ENCODE results near the gene TGFBR3. TPM values are rescaled to one million over a fixed set of nuclear protein-coding genes. Genes with fewer than 3 reads are reported as not detected.
A peak's percentile ranks its signal among the peaks of the same experiment; 100 is the strongest.

The TGFBR3 gene
- total and polyA plus RNA-seq, 12 donors = 6.6 to 36.7 (median 24.3) TPM

- peaks cover 0 to 64% (median 44%) of the 10 kb centered on the region in 9 donors for H3K4me1 ChIP-seq
- ATAC-seq (peak in 5 of 8 donors; percentile 41 to 60 (median 58)), DNase-seq (no peak)
- peaks cover 0 to 20% (median 0%) of the 10 kb centered on the region in 9 donors for H3K36me3 ChIP-seq
- no peaks in the 10 kb centered on the region for H3K27me3 ChIP-seq
- peak overlapping the region in 4 of 10 donors; percentile 19 to 59 (median 44) for H3K27ac ChIP-seq
- no peak overlapping the region for H3K4me3 ChIP-seq
- intact Hi-C loops (cut with DNase I) = loop anchor here in 3 of 10 donors (10.0 kb wide), 3 partner anchors 61 to 199 kb away; partner anchors contain the start of gene TGFBR3 (in 1 of the 3)
- H3K9me3 ChIP-seq = no peaks in the 10 kb centered on the region
- 44 to 51% methylated on average over 4 of the region's 4 CpGs for WGBS, 2 donors
- TF ChIP-seq, protein P1, sequence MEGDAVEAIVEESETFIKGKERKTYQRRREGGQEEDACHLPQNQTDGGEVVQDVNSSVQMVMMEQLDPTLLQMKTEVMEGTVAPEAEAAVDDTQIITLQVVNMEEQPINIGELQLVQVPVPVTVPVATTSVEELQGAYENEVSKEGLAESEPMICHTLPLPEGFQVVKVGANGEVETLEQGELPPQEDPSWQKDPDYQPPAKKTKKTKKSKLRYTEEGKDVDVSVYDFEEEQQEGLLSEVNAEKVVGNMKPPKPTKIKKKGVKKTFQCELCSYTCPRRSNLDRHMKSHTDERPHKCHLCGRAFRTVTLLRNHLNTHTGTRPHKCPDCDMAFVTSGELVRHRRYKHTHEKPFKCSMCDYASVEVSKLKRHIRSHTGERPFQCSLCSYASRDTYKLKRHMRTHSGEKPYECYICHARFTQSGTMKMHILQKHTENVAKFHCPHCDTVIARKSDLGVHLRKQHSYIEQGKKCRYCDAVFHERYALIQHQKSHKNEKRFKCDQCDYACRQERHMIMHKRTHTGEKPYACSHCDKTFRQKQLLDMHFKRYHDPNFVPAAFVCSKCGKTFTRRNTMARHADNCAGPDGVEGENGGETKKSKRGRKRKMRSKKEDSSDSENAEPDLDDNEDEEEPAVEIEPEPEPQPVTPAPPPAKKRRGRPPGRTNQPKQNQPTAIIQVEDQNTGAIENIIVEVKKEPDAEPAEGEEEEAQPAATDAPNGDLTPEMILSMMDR (IDR thresholded peaks at IDR 0.05) = no peak
These were observed 200.0 kb downstream of the TGFBR3 start for GRCh38 chr1:91685994-91686393.

DNA sequence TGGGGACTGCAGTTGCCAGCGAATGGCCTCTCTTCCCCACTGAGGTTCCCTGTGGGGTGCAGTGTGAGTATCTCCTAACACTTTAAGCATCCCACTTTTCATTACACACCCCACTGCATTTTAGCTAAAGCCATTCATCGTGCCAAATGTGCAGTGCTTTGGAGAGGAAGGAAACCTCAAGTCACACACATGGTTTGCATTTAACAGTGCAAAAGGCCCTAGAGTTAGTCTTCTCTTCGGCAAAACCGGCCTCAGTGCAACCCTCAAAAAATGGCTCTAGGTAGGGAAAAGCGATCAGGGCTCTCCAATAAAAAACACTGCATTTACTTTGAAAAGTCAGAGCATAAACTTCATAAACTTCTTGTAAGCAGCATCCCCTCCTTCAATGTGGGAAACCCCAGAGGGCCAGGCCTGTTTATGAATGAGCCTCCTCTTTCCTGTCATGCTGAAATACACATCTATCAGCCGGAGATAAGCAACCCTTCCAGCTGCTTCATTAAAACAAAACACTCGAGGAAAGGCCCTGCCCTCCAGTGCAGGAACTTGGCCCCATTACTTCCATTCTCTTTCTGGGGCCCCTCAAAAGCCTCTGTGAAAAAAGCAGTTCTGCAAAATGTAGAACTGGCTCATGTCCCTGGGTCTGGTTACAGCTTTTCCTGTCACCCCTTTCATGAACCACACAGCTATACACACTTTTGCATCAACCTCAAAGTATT is 201.3 kb downstream of the TGFBR3 start:
- DNase-seq (peak in 1 of 2 donors; percentile 19), ATAC-seq (peak in 7 of 8 donors; percentile 31 to 66 (median 59))
- Histone ChIP-seq H3K36me3 (peaks cover 0 to 23% (median 0%) of the 10 kb centered on the region in 9 donors), H3K9me3 (no peaks in the 10 kb centered on the region), H3K4me3 (no peak overlapping the region), H3K27ac (peak overlapping the region in 6 of 10 donors; percentile 3 to 59 (median 38)), H3K27me3 (no peaks in the 10 kb centered on the region), H3K4me1 (peaks cover 0 to 57% (median 44%) of the 10 kb centered on the region in 9 donors)
- TF ChIP-seq, protein P1 (IDR thresholded peaks at IDR 0.05) = no peak
- WGBS, 2 donors = 30% methylated on average over 7 of the region's 7 CpGs
- intact Hi-C loops (cut with DNase I) = loop anchor here in 3 of 10 donors (10.0 kb wide), 3 partner anchors 60 to 200 kb away; partner anchors contain the start of gene TGFBR3 (in 1 of the 3)

GRCh38 chr1:91683598-91683951 is 202.4 kb downstream of the TGFBR3 start:
- ATAC-seq (peak; percentile 64 to 86 (median 74)), DNase-seq (peak; percentile 23 to 42)
- intact Hi-C loops (cut with DNase I) = loop anchor here in 3 of 10 donors (10.0 kb wide), 3 partner anchors 59 to 201 kb away; partner anchors contain the start of gene TGFBR3 (in 1 of the 3)
- TF ChIP-seq, protein P1 (IDR thresholded peaks at IDR 0.05) = no peak
- 73 to 74% methylated on average over 10 of the region's 10 CpGs for WGBS, 2 donors
- Histone ChIP-seq H3K36me3 (peaks cover 0 to 25% (median 0%) of the 10 kb centered on the region in 9 donors), H3K27ac (peak overlapping the region in 3 of 10 donors; percentile 19 to 38 (median 24)), H3K27me3 (no peaks in the 10 kb centered on the region), H3K9me3 (no peaks in the 10 kb centered on the region), H3K4me1 (peaks cover 0 to 47% (median 35%) of the 10 kb centered on the region in 9 donors), H3K4me3 (no peak overlapping the region)

DNA sequence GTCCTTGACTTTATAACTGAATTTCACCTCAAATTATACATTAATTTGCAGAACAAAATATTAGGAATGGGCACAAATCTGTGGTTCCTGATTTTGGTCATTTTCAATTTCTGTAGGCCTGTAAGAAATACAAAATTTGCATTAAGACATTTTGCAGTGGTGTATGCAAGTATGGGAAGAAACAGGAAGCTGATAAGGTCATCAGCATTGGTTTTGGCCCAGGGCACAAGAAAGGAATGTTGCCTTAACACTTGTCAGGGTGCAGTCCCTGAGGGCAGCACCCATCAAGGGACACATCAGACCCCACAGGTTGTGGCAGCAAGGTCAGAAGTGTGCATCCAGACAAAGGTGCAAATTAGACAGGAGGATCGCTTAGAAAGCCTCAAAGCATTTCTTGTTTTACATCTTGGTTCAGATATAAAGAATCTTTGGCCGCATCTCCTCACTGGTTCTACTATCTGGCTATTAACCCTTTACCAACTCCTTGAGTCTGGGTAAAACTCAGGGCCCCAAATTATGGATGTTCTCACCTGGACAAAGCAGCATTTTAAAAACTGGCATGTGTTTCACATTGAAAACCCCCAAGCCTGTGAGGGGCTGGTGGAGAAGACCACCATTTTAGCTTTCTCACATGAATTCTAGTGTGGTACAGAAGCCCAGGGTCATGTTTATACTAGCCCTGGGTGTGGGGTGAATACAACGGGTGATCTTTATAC is 202.9 kb downstream of the TGFBR3 start:
- intact Hi-C loops (cut with DNase I) = loop anchor here in 3 of 10 donors (10.0 kb wide), 3 partner anchors 58 to 202 kb away; partner anchors contain the start of gene TGFBR3 (in 1 of the 3)
- H3K27ac ChIP-seq = peak overlapping the region in 1 of 10 donors; percentile 24

More for the DNA sequence above, 202.9 kb downstream of the TGFBR3 start:
- peaks cover 0 to 47% (median 34%) of the 10 kb centered on the region in 9 donors for H3K4me1 ChIP-seq
- DNase-seq (no peak), ATAC-seq (no peak)
- H3K9me3 ChIP-seq = no peaks in the 10 kb centered on the region
- TF ChIP-seq, protein P1 (IDR thresholded peaks at IDR 0.05) = no peak
- H3K4me3 ChIP-seq = no peak overlapping the region
- H3K36me3 ChIP-seq = peaks cover 0 to 21% (median 0%) of the 10 kb centered on the region in 9 donors
- H3K27me3 ChIP-seq = no peaks in the 10 kb centered on the region
- WGBS, 2 donors = 84 to 93% methylated on average over 3 of the region's 3 CpGs
